Endothelial cell of umbilical vein (primary cell): ENCODE data around the gene DCAF4. TPM values are rescaled to one million over a fixed set of nuclear protein-coding genes. Genes with fewer than 3 reads are reported as not detected.

Experiments used
- BruUV-seq: library from RNA; stranded (reverse); fragments of 400-500 nt; replicated peaks from 2 replicates; lab custom pipeline; 2021; lab: Mats Ljungman, UMichigan
- CTCF ChIA-PET: fragments of 300-600, 350-600 bp; sonication (Branson Sonifier 250); formaldehyde crosslinking; loops from one replicate; lab custom pipeline; 2021; ENCODE audit warnings: antibody characterized with exemption, inconsistent platforms; lab: Charles Lee
- POLR2A ChIA-PET: fragments of 300-600, 350-600 bp; sonication (Branson Sonifier 250); formaldehyde crosslinking; loops from one replicate; lab custom pipeline; 2021; ENCODE audit warnings: antibody characterized with exemption, inconsistent platforms; lab: Charles Lee
- DNase-seq: peaks from one replicate; pipeline ENCODE4 v3.0.0-alpha.2; 2011; ENCODE audit warnings: low read depth, low spot score
- FAIRE-seq: peaks from 2 replicates; lab custom pipeline; 2011; peaks lifted over from hg19 to GRCh38; lab: Jason Lieb, UNC
- H2AFZ ChIP-seq: 2 replicates; pipeline ENCODE4 v1.6.0; 2012; ENCODE audit warnings: low read depth, low read length, control low read depth, inconsistent platforms
- H3K27ac ChIP-seq: 2 replicates; pipeline ENCODE4 v1.5.1; 2011; ENCODE audit warnings: low read depth, mild to moderate bottlenecking, control low read depth, low read length, moderate library complexity; ENCODE audit not compliant: insufficient read depth
- H3K27me3 ChIP-seq, 2 experiments: 2 replicates each; pipeline versions ENCODE4 v1.6.0 to v1.6.1; 2011; ENCODE audit warnings: low read length in 2 of 2, mixed read lengths in 1 of 2; ENCODE audit not compliant: control insufficient read depth in 2 of 2, insufficient read depth in 2 of 2
- H3K36me3 ChIP-seq, 2 experiments: 2 replicates in 1 of 2; 3 replicates in 1 of 2; pipeline ENCODE4 v1.5.1; 2011; ENCODE audit warnings: low read length in 2 of 2, mild to moderate bottlenecking in 1 of 2, moderate library complexity in 1 of 2; ENCODE audit not compliant: control insufficient read depth in 2 of 2, insufficient read depth in 2 of 2; ENCODE audit errors: extremely low read depth in 1 of 2
- H3K4me1 ChIP-seq: 3 replicates; pipeline ENCODE4 v1.5.1; 2011; ENCODE audit warnings: mild to moderate bottlenecking, low read length; ENCODE audit not compliant: control insufficient read depth, insufficient read depth; ENCODE audit errors: extremely low read depth
- H3K4me2 ChIP-seq: 2 replicates; pipeline ENCODE4 v1.6.1; 2011; ENCODE audit warnings: low read length, control low read depth, mixed read lengths; ENCODE audit not compliant: insufficient read depth
- H3K4me3 ChIP-seq, 3 experiments: fragments of 200-600 bp in 1 of 3; sonication (generic), shearing (Covaris generic) in 1 of 3; replicated peaks in 1 of 3; 2 replicates each; pipeline ENCODE4 v1.5.1; 2011 to 2016; ENCODE audit warnings: control low read depth in 3 of 3, low read length in 3 of 3, mild to moderate bottlenecking in 2 of 3, inconsistent platforms in 1 of 3, low read depth in 1 of 3, moderate library complexity in 1 of 3; ENCODE audit not compliant: insufficient read depth in 1 of 3
- H3K79me2 ChIP-seq: 2 replicates; pipeline ENCODE4 v1.6.0; 2012; ENCODE audit warnings: low read length, inconsistent platforms; ENCODE audit not compliant: control insufficient read depth, insufficient read depth
- H3K9ac ChIP-seq: replicated peaks from 2 replicates; pipeline ENCODE3; 2011; ENCODE audit warnings: low read length, control low read depth; ENCODE audit not compliant: insufficient read depth; ENCODE audit errors: extremely low read depth
- H3K9me1 ChIP-seq: replicated peaks from 3 replicates; pipeline ENCODE4 v1.6.0; 2011; ENCODE audit warnings: mild to moderate bottlenecking, low read length; ENCODE audit not compliant: control insufficient read depth, insufficient read depth; ENCODE audit errors: extremely low read depth
- H3K9me3 ChIP-seq: replicated peaks from 2 replicates; pipeline ENCODE4 v1.5.1; 2012; ENCODE audit warnings: low read length, inconsistent platforms; ENCODE audit not compliant: control insufficient read depth, insufficient read depth
- H4K20me1 ChIP-seq: replicated peaks from 2 replicates; pipeline ENCODE3; 2011; ENCODE audit warnings: mild to moderate bottlenecking, low read length; ENCODE audit not compliant: control insufficient read depth, insufficient read depth; ENCODE audit errors: extremely low read depth
- EZH2 ChIP-seq: IDR thresholded peaks from 2 replicates; pipeline ENCODE4 v1.6.1; 2012; ENCODE audit warnings: borderline replicate concordance, low read depth, mild to moderate bottlenecking, moderate library complexity, low read length, inconsistent platforms; ENCODE audit not compliant: severe bottlenecking
- FOS ChIP-seq: IDR thresholded peaks from 2 replicates; pipeline ENCODE4 v1.6.1; 2011; ENCODE audit warnings: mild to moderate bottlenecking, low read length, moderate library complexity, borderline replicate concordance; ENCODE audit not compliant: insufficient read depth
- GATA2 ChIP-seq: IDR thresholded peaks from 2 replicates; pipeline ENCODE4 v1.7.0; 2011; ENCODE audit warnings: low read depth, mild to moderate bottlenecking, moderate library complexity, mixed read lengths, low read length; ENCODE audit not compliant: insufficient read length, insufficient read depth
- JUN ChIP-seq: IDR thresholded peaks from 2 replicates; pipeline ENCODE4 v1.6.1; 2011; ENCODE audit warnings: borderline replicate concordance, low read depth; ENCODE audit not compliant: insufficient read length, insufficient read depth
- MYC ChIP-seq: IDR thresholded peaks from one replicate; pipeline ENCODE4 v1.6.1; 2011; ENCODE audit warnings: mild to moderate bottlenecking, low read depth, low read length
- POLR2A ChIP-seq: IDR thresholded peaks from 2 replicates; pipeline ENCODE4 v1.6.1; 2012; ENCODE audit warnings: low read depth, mild to moderate bottlenecking, control low read depth, low read length
- POLR2AphosphoS5 ChIP-seq: IDR thresholded peaks from 2 replicates; pipeline ENCODE4 v1.6.1; 2012; ENCODE audit warnings: low read depth, mild to moderate bottlenecking, control low read depth, low read length, moderate library complexity; ENCODE audit not compliant: insufficient read depth
- dilution Hi-C: fragments of 300-500 bp; cut with MboI; formaldehyde crosslinking; loops from one replicate; pipeline ENCODE4 v1.15.0; 2019; ENCODE audit warnings: low sequenced_read_pairs; ENCODE audit not compliant: extremely low pct_ligation_motif_present
- intact Hi-C: fragments of 100-400 bp; cut with micrococcal nuclease; formaldehyde crosslinking; loops from one replicate; pipeline ENCODE4 v1.10.0; 2022
- polyA plus RNA-seq, 4 experiments: library from polyadenylated mRNA; depleted of rRNA in 3 of 4; stranded (reverse) in 3 of 4; unstranded in 1 of 4; fragments of >200 nt; gene quantifications; 2 replicates each; pipeline versions ENCODE4 v1.2.1 to v1.2.3, GENCODE V29; 2011 to 2012; ENCODE audit warnings: missing spikeins in 1 of 4
- total RNA-seq: library from RNA; stranded (reverse); gene quantifications from 2 replicates; pipeline ENCODE4 v1.2.3, GENCODE V29; 2021
- TF ChIP-seq, protein P1 (sequence below), 2 donors: IDR thresholded peaks; 1 replicate in 1 of 2; 2 replicates in 1 of 2; pipeline ENCODE4 v1.5.1; 2011; ENCODE audit warnings: low read length in 2 of 2, mild to moderate bottlenecking in 2 of 2, moderate library complexity in 2 of 2, control low read depth in 1 of 2, inconsistent platforms in 1 of 2, low read depth in 1 of 2; ENCODE audit not compliant: insufficient read depth in 1 of 2; ENCODE audit errors: extremely low read depth in 1 of 2
- TF ChIP-seq, protein P2 (sequence below): IDR thresholded peaks from 2 replicates; pipeline ENCODE4 v1.6.1; 2011; ENCODE audit not compliant: insufficient read depth, insufficient read length

Gene DCAF4
- total and polyA plus RNA-seq, 2 donors (not counting 3 experiments of a cell fraction or from before 2014, with no cell fraction given), result 8.6 to 15.8 TPM

DNA sequence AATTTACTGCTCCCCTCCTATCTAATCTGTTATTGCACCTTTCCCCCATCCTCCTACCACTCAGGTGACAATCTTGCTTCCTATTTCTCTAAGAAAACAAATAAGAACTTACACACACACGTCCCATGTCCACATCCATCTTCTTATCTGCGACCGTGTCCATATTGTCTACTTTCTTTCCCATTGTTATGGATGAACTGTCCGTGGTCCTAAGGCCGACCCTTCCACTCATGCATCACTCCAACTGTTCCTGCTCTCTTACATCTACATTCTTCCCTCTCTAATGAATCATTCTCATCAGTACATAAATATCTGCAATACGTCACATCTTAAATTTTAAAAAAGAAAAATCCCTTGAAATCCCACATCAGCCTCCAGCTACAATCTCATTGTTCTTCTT lies 70.7 kb downstream of the DCAF4 start:
- Histone ChIP-seq H3K27ac (no peak overlapping the region), H3K79me2 (peaks cover 5% of the 10 kb centered on the region), H2AFZ (no peak overlapping the region), H3K27me3 (no peaks in the 10 kb centered on the region), H4K20me1 (peaks cover 8% of the 10 kb centered on the region), H3K9ac (no peak overlapping the region), H3K36me3 (peaks cover 15 to 24% of the 10 kb centered on the region in 2 experiments), H3K9me1 (no peaks in the 10 kb centered on the region), H3K4me1 (no peaks in the 10 kb centered on the region), H3K4me3 (no peak overlapping the region), H3K4me2 (no peak overlapping the region), H3K9me3 (no peaks in the 10 kb centered on the region)
- intact Hi-C loops, result no loop called here
- dilution Hi-C loops, result no loop called here
- CTCF ChIA-PET, result no interaction called here
- DNase-seq (no peak), FAIRE-seq (no peak)
- no TSS peak for BruUV-seq
- POLR2A ChIA-PET, result no interaction called here
- TF ChIP-seq FOS (no peak), EZH2 (no peak), POLR2AphosphoS5 (no peak), POLR2A (no peak)
- TF ChIP-seq, protein P1, sequence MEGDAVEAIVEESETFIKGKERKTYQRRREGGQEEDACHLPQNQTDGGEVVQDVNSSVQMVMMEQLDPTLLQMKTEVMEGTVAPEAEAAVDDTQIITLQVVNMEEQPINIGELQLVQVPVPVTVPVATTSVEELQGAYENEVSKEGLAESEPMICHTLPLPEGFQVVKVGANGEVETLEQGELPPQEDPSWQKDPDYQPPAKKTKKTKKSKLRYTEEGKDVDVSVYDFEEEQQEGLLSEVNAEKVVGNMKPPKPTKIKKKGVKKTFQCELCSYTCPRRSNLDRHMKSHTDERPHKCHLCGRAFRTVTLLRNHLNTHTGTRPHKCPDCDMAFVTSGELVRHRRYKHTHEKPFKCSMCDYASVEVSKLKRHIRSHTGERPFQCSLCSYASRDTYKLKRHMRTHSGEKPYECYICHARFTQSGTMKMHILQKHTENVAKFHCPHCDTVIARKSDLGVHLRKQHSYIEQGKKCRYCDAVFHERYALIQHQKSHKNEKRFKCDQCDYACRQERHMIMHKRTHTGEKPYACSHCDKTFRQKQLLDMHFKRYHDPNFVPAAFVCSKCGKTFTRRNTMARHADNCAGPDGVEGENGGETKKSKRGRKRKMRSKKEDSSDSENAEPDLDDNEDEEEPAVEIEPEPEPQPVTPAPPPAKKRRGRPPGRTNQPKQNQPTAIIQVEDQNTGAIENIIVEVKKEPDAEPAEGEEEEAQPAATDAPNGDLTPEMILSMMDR (IDR thresholded peaks at IDR 0.05; ENCODE audit: extremely low read depth in 1 of 2, insufficient read depth in 1 of 2, low read depth in 1 of 2, low read length in 2 of 2), result no peak

DNA sequence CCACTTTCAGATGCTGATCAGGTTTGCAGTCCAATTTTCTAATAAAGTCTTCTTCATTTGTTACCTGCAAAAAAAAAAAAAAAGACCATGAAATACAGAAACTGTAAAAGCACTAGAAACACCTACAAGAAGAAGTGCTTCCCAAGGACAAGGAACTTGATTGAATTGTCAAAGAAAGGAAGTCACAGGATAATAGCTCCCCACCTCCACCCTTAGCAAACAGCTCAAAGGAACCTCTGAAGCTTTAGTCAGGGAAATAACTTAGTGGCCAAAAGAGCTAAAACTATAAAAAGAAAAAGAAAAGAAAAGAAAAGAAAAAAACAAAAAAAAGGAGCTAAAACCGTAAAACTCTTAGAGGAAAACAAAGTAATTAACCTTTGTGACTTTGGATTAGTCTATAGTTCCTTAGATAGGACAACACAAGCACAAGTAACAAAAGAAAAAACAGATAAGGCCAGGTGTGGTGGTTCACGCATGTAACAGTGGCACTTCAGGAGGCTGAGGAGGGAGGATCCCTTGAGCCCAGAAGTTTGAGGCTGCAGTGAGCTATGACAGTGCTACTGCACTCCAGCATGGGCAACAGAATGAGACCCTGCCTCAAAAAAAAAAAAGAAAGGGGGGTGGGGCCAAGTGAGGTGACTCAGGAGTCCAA lies 72.1 kb downstream of the DCAF4 start:
- H2AFZ ChIP-seq, result no peak overlapping the region
- no peaks in the 10 kb centered on the region for H3K4me1 ChIP-seq
- no peak for FAIRE-seq
- H3K27ac ChIP-seq, result no peak overlapping the region
- H4K20me1 ChIP-seq, result peaks cover 8% of the 10 kb centered on the region
- no peaks in the 10 kb centered on the region for H3K27me3 ChIP-seq
- no peak for TF ChIP-seq MYC
- no peak for TF ChIP-seq POLR2AphosphoS5
- no peak for TF ChIP-seq JUN
- TF ChIP-seq, protein P1 (IDR thresholded peaks at IDR 0.05; ENCODE audit: extremely low read depth in 1 of 2, insufficient read depth in 1 of 2, low read depth in 1 of 2, low read length in 2 of 2), result no peak
- no peak for TF ChIP-seq POLR2A
- TF ChIP-seq EZH2, result no peak
- TF ChIP-seq GATA2, result no peak
- no peak for TF ChIP-seq FOS
- TF ChIP-seq, protein P2, sequence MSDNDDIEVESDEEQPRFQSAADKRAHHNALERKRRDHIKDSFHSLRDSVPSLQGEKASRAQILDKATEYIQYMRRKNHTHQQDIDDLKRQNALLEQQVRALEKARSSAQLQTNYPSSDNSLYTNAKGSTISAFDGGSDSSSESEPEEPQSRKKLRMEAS, result no peak
- no peak overlapping the region for H3K4me2 ChIP-seq
- no peak overlapping the region for H3K9ac ChIP-seq
- no peak for DNase-seq
- ChIA-PET CTCF (no interaction called here), POLR2A (no interaction called here)
- peaks cover 5% of the 10 kb centered on the region for H3K79me2 ChIP-seq
- BruUV-seq, result no TSS peak
- intact Hi-C loops, result no loop called here
- H3K4me3 ChIP-seq, result no peak overlapping the region
- dilution Hi-C loops, result no loop called here
- H3K9me1 ChIP-seq, result no peaks in the 10 kb centered on the region
- no peaks in the 10 kb centered on the region for H3K9me3 ChIP-seq
- H3K36me3 ChIP-seq, result peaks cover 15 to 20% of the 10 kb centered on the region in 2 experiments
